Mammary epithelial cell (primary cell): Measurements from ENCODE around the gene SCUBE1.

Experiments
- EZH2 ChIP-seq: IDR thresholded peaks from 2 replicates; pipeline ENCODE4 v1.6.1; 2012; ENCODE audit warnings: low read length, inconsistent platforms, borderline replicate concordance
- TF ChIP-seq, protein P1 (sequence below), 2 donors: IDR thresholded peaks in 1 of 2; conservative IDR thresholded peaks in 1 of 2; 2 replicates each; pipeline ENCODE4 v1.5.1; 2011 to 2012; ENCODE audit warnings: inconsistent platforms in 2 of 2, low read length in 2 of 2, mild to moderate bottlenecking in 2 of 2, control low read depth in 1 of 2, low read depth in 1 of 2; ENCODE audit not compliant: insufficient read depth in 1 of 2; ENCODE audit errors: extremely low read depth in 1 of 2

DNA sequence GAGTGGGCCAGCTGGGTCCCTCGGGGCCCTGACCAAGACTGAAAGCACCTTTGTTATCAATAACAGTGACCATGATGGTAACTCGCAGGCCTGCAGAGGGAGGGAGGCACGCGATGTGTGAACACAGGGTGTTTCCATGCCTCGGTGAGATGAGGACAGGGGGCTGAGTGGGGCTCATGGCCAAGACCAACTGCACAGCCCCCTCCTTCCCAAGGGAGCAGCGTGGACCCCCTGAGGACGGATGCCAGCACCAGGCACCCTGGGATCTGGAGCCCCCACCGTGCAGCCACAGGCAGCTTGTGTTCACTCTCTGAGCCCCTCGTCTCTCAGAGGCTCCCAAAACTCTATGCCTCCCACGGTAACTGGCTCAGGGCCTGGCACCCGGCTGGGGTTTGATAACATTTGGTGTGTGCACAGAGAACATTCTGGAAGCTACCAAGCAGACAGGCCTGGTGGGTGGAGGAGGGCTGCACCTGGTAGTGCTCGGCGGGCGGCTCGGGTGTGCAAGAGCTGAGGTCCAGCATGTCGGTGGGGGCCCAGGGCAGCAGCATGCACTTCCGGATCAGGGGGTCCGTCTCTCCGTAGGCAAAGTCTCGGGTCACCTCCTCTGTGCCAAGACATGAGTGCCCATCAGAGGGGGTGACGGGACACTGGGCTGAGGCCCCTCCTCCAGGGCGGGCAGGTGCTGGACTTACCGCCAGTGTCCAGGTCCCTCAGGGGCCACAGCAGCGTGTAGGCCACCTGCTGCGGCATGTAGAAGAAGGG lies 163.8 kb downstream of the SCUBE1 start:
- TF ChIP-seq, protein P1, sequence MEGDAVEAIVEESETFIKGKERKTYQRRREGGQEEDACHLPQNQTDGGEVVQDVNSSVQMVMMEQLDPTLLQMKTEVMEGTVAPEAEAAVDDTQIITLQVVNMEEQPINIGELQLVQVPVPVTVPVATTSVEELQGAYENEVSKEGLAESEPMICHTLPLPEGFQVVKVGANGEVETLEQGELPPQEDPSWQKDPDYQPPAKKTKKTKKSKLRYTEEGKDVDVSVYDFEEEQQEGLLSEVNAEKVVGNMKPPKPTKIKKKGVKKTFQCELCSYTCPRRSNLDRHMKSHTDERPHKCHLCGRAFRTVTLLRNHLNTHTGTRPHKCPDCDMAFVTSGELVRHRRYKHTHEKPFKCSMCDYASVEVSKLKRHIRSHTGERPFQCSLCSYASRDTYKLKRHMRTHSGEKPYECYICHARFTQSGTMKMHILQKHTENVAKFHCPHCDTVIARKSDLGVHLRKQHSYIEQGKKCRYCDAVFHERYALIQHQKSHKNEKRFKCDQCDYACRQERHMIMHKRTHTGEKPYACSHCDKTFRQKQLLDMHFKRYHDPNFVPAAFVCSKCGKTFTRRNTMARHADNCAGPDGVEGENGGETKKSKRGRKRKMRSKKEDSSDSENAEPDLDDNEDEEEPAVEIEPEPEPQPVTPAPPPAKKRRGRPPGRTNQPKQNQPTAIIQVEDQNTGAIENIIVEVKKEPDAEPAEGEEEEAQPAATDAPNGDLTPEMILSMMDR (conservative IDR thresholded peaks at IDR 0.05 in 1 of 2, IDR thresholded peaks at IDR 0.05 in 1 of 2; ENCODE audit: extremely low read depth in 1 of 2, insufficient read depth in 1 of 2, low read depth in 1 of 2, low read length in 2 of 2) = no peak
- TF ChIP-seq EZH2 = no peak
